Measurements from ENCODE around the gene DNAH2.

The DNAH2 gene

GRCh38 chr17:7848739-7849129, 131.2 kb downstream of the DNAH2 start:
- no peak for TF ChIP-seq CTCF (conservative IDR thresholded peaks at IDR 0.05)
- no peak overlapping the region for H3K27ac ChIP-seq

DNA sequence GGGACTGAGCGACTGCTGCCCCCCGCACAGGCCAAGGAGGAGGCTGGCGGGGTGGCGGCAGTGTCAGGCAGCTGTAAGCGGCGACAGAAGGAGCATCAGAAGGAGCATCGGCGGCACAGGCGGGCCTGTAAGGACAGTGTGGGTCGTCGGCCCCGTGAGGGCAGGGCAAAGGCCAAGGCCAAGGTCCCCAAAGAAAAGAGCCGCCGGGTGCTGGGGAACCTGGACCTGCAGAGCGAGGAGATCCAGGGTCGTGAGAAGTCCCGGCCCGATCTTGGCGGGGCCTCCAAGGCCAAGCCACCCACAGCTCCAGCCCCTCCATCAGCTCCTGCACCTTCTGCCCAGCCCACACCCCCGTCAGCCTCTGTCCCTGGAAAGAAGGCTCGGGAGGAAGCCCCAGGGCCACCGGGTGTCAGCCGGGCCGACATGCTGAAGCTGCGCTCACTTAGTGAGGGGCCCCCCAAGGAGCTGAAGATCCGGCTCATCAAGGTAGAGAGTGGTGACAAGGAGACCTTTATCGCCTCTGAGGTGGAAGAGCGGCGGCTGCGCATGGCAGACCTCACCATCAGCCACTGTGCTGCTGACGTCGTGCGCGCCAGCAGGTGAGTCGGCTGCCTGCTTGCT, 131.7 kb downstream of the DNAH2 start:
- H3K27ac ChIP-seq: no peak overlapping the region
- TF ChIP-seq CTCF (conservative IDR thresholded peaks at IDR 0.05): no peak

GRCh38 chr17:7849751-7850504, 132.4 kb downstream of the DNAH2 start:
- H3K27ac ChIP-seq: no peak overlapping the region
- TF ChIP-seq CTCF (conservative IDR thresholded peaks at IDR 0.05): no peak

GRCh38 chr17:7850701-7851437, 133.3 kb downstream of the DNAH2 start:
- H3K27ac ChIP-seq: peak overlapping the region; percentile 36; the same call in 1 of the 2 replicates
- TF ChIP-seq CTCF (conservative IDR thresholded peaks at IDR 0.05): no peak

- peak; percentile 89 for TF ChIP-seq CTCF (conservative IDR thresholded peaks at IDR 0.05)
- H3K27ac ChIP-seq: peak overlapping the region; percentile 36; the same call in 1 of the 2 replicates
Measured at GRCh38 chr17:7851438-7852261, 134.1 kb downstream of the DNAH2 start.

- H3K27ac ChIP-seq: peak overlapping the region; percentile 36; the same call in 1 of the 2 replicates
- TF ChIP-seq CTCF (conservative IDR thresholded peaks at IDR 0.05): no peak
Measured at GRCh38 chr17:7852262-7852670, 134.7 kb downstream of the DNAH2 start.
